Measurements from ENCODE around the gene RAB4A. TPM values are rescaled to one million over a fixed set of nuclear protein-coding genes. Genes with fewer than 3 reads are reported as not detected.
A peak's percentile ranks its signal among the peaks of the same experiment; 100 is the strongest.

RAB4A gene
- total and polyA plus RNA-seq, 9 of the 15 experiments (the other 6 are each of a cell fraction or from before 2014, with no cell fraction given) = 8.3 to 61.0 (median 26.7) TPM

DNA sequence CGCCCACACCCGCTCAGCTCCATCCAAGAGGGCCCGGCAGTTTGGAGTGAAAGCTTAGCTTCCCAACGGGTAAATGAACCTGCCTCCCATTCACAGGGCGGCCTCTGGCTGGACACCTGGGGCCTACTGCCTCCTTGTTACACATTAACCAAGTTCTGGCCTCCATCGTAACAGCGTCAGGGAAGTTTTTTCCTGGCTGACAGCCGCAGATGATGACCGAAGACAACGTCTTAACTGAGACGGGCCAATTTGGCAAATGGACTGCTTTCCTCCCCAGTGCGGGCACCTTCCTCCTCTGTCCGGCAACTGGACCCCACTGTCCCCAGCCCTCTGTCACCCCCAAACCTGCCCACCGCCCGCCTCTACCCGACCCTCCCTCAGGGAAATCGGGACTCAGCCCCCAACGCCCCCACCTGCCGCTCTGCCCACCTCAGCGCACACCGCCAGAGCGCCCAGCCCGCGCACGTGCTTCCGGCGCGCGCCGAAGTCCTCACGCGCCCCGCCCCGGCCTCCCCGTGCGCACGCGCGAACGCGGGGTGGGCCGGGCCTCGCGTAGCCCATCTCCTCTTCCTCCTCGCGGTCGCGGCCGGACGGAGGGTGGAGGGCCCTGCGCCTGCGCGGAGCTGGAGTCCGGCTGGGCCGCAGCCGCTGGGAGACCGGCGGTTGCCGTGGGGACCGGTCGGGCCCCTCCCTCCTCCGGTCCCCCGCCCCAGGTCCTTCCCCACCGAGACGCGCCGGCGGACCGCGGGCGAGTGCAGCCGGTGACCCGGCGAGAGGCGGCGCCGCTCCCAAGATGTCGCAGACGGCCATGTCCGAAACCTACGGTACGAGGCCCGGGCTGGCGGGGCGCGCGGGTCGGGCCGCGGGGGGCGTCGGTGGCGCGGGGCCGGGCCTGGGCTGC, at the start of gene RAB4A (continued):
- TF ChIP-seq, protein P1, sequence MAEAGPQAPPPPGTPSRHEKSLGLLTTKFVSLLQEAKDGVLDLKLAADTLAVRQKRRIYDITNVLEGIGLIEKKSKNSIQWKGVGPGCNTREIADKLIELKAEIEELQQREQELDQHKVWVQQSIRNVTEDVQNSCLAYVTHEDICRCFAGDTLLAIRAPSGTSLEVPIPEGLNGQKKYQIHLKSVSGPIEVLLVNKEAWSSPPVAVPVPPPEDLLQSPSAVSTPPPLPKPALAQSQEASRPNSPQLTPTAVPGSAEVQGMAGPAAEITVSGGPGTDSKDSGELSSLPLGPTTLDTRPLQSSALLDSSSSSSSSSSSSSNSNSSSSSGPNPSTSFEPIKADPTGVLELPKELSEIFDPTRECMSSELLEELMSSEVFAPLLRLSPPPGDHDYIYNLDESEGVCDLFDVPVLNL (CRISPR knock-in tag; IDR thresholded peaks at IDR 0.05; ENCODE audit: low read depth) = no peak
- TF ChIP-seq ZBTB12 (CRISPR knock-in tag; IDR thresholded peaks at IDR 0.05) (peak; percentile 63; the same call in 1 of the 2 replicates), NR4A1 (CRISPR knock-in tag; IDR thresholded peaks at IDR 0.05) (peak; percentile 95; the same call in 1 of the 2 replicates), NR4A1 (tag; IDR thresholded peaks at IDR 0.05) (peak; percentile 77; the same call in 1 of the 2 replicates), TCF7L2 (IDR thresholded peaks at IDR 0.05; ENCODE audit: low read depth, low read length) (no peak), MCM5 (IDR thresholded peaks at IDR 0.05; ENCODE audit: low read depth) (no peak), ATF2 (CRISPR knock-in tag; IDR thresholded peaks at IDR 0.05) (0 out of 2 replicates have a peak, but pooled peaks have one; percentile 42), KDM2B (CRISPR knock-in tag; IDR thresholded peaks at IDR 0.05) (no peak), FOXM1 (IDR thresholded peaks at IDR 0.05; ENCODE audit: low read depth) (no peak), FOXM1 (CRISPR knock-in tag; IDR thresholded peaks at IDR 0.05; ENCODE audit: low read depth) (peak; percentile 84; the same call in 1 of the 2 replicates), E2F3 (CRISPR knock-in tag; IDR thresholded peaks at IDR 0.05) (peak; percentile 95)
- TF ChIP-seq, protein P2, sequence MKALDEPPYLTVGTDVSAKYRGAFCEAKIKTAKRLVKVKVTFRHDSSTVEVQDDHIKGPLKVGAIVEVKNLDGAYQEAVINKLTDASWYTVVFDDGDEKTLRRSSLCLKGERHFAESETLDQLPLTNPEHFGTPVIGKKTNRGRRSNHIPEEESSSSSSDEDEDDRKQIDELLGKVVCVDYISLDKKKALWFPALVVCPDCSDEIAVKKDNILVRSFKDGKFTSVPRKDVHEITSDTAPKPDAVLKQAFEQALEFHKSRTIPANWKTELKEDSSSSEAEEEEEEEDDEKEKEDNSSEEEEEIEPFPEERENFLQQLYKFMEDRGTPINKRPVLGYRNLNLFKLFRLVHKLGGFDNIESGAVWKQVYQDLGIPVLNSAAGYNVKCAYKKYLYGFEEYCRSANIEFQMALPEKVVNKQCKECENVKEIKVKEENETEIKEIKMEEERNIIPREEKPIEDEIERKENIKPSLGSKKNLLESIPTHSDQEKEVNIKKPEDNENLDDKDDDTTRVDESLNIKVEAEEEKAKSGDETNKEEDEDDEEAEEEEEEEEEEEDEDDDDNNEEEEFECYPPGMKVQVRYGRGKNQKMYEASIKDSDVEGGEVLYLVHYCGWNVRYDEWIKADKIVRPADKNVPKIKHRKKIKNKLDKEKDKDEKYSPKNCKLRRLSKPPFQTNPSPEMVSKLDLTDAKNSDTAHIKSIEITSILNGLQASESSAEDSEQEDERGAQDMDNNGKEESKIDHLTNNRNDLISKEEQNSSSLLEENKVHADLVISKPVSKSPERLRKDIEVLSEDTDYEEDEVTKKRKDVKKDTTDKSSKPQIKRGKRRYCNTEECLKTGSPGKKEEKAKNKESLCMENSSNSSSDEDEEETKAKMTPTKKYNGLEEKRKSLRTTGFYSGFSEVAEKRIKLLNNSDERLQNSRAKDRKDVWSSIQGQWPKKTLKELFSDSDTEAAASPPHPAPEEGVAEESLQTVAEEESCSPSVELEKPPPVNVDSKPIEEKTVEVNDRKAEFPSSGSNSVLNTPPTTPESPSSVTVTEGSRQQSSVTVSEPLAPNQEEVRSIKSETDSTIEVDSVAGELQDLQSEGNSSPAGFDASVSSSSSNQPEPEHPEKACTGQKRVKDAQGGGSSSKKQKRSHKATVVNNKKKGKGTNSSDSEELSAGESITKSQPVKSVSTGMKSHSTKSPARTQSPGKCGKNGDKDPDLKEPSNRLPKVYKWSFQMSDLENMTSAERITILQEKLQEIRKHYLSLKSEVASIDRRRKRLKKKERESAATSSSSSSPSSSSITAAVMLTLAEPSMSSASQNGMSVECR (CRISPR knock-in tag; IDR thresholded peaks at IDR 0.05) = peak; percentile 97
- TF ChIP-seq, protein P3, sequence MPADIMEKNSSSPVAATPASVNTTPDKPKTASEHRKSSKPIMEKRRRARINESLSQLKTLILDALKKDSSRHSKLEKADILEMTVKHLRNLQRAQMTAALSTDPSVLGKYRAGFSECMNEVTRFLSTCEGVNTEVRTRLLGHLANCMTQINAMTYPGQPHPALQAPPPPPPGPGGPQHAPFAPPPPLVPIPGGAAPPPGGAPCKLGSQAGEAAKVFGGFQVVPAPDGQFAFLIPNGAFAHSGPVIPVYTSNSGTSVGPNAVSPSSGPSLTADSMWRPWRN (IDR thresholded peaks at IDR 0.05; ENCODE audit: low read depth) = no peak
- TF ChIP-seq, protein P4, sequence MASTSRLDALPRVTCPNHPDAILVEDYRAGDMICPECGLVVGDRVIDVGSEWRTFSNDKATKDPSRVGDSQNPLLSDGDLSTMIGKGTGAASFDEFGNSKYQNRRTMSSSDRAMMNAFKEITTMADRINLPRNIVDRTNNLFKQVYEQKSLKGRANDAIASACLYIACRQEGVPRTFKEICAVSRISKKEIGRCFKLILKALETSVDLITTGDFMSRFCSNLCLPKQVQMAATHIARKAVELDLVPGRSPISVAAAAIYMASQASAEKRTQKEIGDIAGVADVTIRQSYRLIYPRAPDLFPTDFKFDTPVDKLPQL (IDR thresholded peaks at IDR 0.05; ENCODE audit: extremely low read depth, insufficient read length) = no peak
- TF ChIP-seq, protein P5, sequence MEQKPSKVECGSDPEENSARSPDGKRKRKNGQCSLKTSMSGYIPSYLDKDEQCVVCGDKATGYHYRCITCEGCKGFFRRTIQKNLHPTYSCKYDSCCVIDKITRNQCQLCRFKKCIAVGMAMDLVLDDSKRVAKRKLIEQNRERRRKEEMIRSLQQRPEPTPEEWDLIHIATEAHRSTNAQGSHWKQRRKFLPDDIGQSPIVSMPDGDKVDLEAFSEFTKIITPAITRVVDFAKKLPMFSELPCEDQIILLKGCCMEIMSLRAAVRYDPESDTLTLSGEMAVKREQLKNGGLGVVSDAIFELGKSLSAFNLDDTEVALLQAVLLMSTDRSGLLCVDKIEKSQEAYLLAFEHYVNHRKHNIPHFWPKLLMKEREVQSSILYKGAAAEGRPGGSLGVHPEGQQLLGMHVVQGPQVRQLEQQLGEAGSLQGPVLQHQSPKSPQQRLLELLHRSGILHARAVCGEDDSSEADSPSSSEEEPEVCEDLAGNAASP (IDR thresholded peaks at IDR 0.05) = no peak
